GM12878 (cell line): ENCODE data around the gene TOR1B. TPM values are rescaled to one million over a fixed set of nuclear protein-coding genes. Genes with fewer than 3 reads are reported as not detected.
"Not testable (repeated sequence)": the region's sequence is repeated elsewhere in the genome, so short reads cannot be mapped to it uniquely, and the experiment has no call there.

Experiments used
- ATAC-seq: fragments of 200-7000 bp; cut with Tn5 transposase; 3 replicates; pipeline ENCODE4 v1.9.1; 2020; ENCODE audit warnings: mild to moderate bottlenecking, moderate library complexity
- BruUV-seq: library from RNA; stranded (reverse); fragments of 400-500 nt; replicated peaks from 2 replicates; lab custom pipeline; 2021; lab: Mats Ljungman, UMichigan
- CTCF ChIA-PET: fragments of 300-600 bp; sonication (Branson Sonifier 250); formaldehyde crosslinking; extraction: SDS; loops from one replicate; lab custom pipeline; 2021; ENCODE audit warnings: inconsistent platforms; lab: Yijun Ruan, JAX
- POLR2A ChIA-PET: fragments of 350-600 bp; formaldehyde crosslinking; extraction: SDS; loops from one replicate; lab custom pipeline; 2021; ENCODE audit warnings: inconsistent platforms; lab: Charles Lee
- RAD21 ChIA-PET: fragments of 300-600 bp; sonication (Branson Sonifier 250); formaldehyde crosslinking; loops from one replicate; lab custom pipeline; 2023; ENCODE audit warnings: antibody characterized with exemption; ENCODE audit not compliant: unreplicated experiment; lab: Charles Lee
- SMC1A ChIA-PET: fragments of 300-600 bp; sonication (Branson Sonifier 250); formaldehyde crosslinking; loops from one replicate; lab custom pipeline; 2023; ENCODE audit not compliant: unreplicated experiment, uncharacterized antibody; lab: Charles Lee
- DNase-seq: peaks from one replicate; pipeline ENCODE4 v3.0.0-alpha.2; 2011; ENCODE audit warnings: low read depth, low spot score
- FAIRE-seq: peaks from 3 replicates; lab custom pipeline; 2011; peaks lifted over from hg19 to GRCh38; lab: Jason Lieb, UNC
- H2AFZ ChIP-seq: 2 replicates; pipeline ENCODE4 v1.6.0; 2011; ENCODE audit warnings: low read depth, low read length, control low read depth; ENCODE audit not compliant: control insufficient read depth
- H3K27ac ChIP-seq: 2 replicates; pipeline ENCODE4 v1.5.1; 2011; ENCODE audit warnings: control low read depth; ENCODE audit not compliant: control insufficient read depth, insufficient read depth
- H3K27me3 ChIP-seq, 2 experiments: replicated peaks in 1 of 2; 2 replicates each; pipeline versions ENCODE4 v1.6.0 to v1.6.1; 2011; ENCODE audit warnings: low read length in 1 of 2; ENCODE audit not compliant: control insufficient read depth in 2 of 2, insufficient read depth in 2 of 2
- H3K36me3 ChIP-seq, 2 experiments: 2 replicates each; pipeline ENCODE4 v1.5.1; 2011; ENCODE audit warnings: low read length in 1 of 2; ENCODE audit not compliant: control insufficient read depth in 2 of 2, insufficient read depth in 2 of 2
- H3K4me1 ChIP-seq: 2 replicates; pipeline ENCODE4 v1.6.1; 2011; ENCODE audit warnings: mild to moderate bottlenecking, low read length, moderate library complexity, mixed read lengths; ENCODE audit not compliant: control insufficient read depth, insufficient read depth
- H3K4me2 ChIP-seq: 2 replicates; pipeline ENCODE4 v1.6.0; 2011; ENCODE audit warnings: control low read depth; ENCODE audit not compliant: control insufficient read depth, insufficient read depth
- H3K4me3 ChIP-seq: fragments of 200-600 bp; sonication (generic); 2 replicates; pipeline ENCODE4 v1.5.1; 2016
- H3K79me2 ChIP-seq: 2 replicates; pipeline ENCODE4 v1.6.0; 2011; ENCODE audit warnings: low read length; ENCODE audit not compliant: control insufficient read depth, insufficient read depth
- H3K9ac ChIP-seq: 2 replicates; pipeline ENCODE4 v1.8.0; 2011; ENCODE audit warnings: low read length, control low read depth, mixed read lengths; ENCODE audit not compliant: control insufficient read depth, insufficient read depth
- H3K9me3 ChIP-seq: replicated peaks from 3 replicates; pipeline ENCODE4 v1.5.1; 2011; ENCODE audit warnings: mild to moderate bottlenecking, low read length; ENCODE audit not compliant: control insufficient read depth, insufficient read depth
- H4K20me1 ChIP-seq: 2 replicates; pipeline ENCODE4 v1.6.0; 2011; ENCODE audit not compliant: control insufficient read depth, insufficient read depth
- DPF2 ChIP-seq: fragments of 450-650 bp; IDR thresholded peaks from 2 replicates; pipeline ENCODE4 v1.6.1; 2017; ENCODE audit warnings: mild to moderate bottlenecking
- EGR1 ChIP-seq, 2 experiments: IDR thresholded peaks; 1 replicate in 1 of 2; 2 replicates in 1 of 2; pipeline ENCODE4 v1.6.1; 2011 to 2012; ENCODE audit warnings: low read depth in 2 of 2, low read length in 2 of 2, borderline replicate concordance in 1 of 2, mild to moderate bottlenecking in 1 of 2, moderate library complexity in 1 of 2
- EP300 ChIP-seq, 2 experiments: fragments of 150-350 bp in 1 of 2; IDR thresholded peaks; 2 replicates each; pipeline ENCODE4 v1.6.1; 2011 to 2012; ENCODE audit warnings: low read depth in 2 of 2, low read length in 2 of 2, borderline replicate concordance in 1 of 2, improper control_type of control experiment in 1 of 2, inconsistent platforms in 1 of 2; ENCODE audit not compliant: control insufficient read depth in 1 of 2
- GATAD2B ChIP-seq: fragments of 450-650 bp; conservative IDR thresholded peaks from 2 replicates; pipeline ENCODE4 v1.6.1; 2017; ENCODE audit warnings: low read depth, mild to moderate bottlenecking, moderate library complexity
- KAT2A ChIP-seq: conservative IDR thresholded peaks from 2 replicates; pipeline ENCODE4 v1.6.1; 2011; ENCODE audit warnings: low read depth, low read length; ENCODE audit not compliant: control insufficient read depth
- NBN ChIP-seq: fragments of 450-650 bp; IDR thresholded peaks from 2 replicates; pipeline ENCODE4 v1.6.1; 2016
- TCF3 ChIP-seq: IDR thresholded peaks from 2 replicates; pipeline ENCODE4 v1.6.1; 2012; ENCODE audit warnings: low read depth, mild to moderate bottlenecking, low read length, borderline replicate concordance; ENCODE audit not compliant: insufficient read depth
- ZZZ3 ChIP-seq: IDR thresholded peaks from 2 replicates; pipeline ENCODE4 v1.6.1; 2011; ENCODE audit warnings: low read depth; ENCODE audit not compliant: control insufficient read depth, insufficient read length
- WGBS: methylation state at CpG from one replicate; pipeline ENCODE4 v1.1.6; 2016; ENCODE audit warnings: low lambda C conversion rate; ENCODE audit not compliant: insufficient replicate concordance, insufficient coverage; ENCODE audit errors: missing lambda C conversion rate; 5-methylcytosine and 5-hydroxymethylcytosine counted together
- in situ Hi-C: fragments of 300-500 bp; cut with MboI; formaldehyde crosslinking; loops from 9 replicates; pipeline ENCODE4 v1.14.3; 2018; ENCODE audit warnings: mixed read lengths
- intact Hi-C: fragments of 100-400 bp; cut with micrococcal nuclease; formaldehyde crosslinking; loops from one replicate; pipeline ENCODE4 v1.14.2; 2022; ENCODE audit not compliant: unreplicated experiment
- polyA plus RNA-seq, 11 experiments: library from polyadenylated mRNA; depleted of rRNA in 4 of 11; unstranded in 6 of 11; stranded (reverse) in 5 of 11; fragments of >200 nt; fragmentation: Nextera tagmentation in 4 of 11; fragmentation: Illumina TruSeq in 1 of 11; extraction: Ambion mirVana in 4 of 11; extraction: Trizol in 1 of 11; gene quantifications; 1 replicate in 1 of 11; 2 replicates in 10 of 11; pipeline versions ENCODE4 v1.2.1 to v1.2.3, GENCODE V29; 2011 to 2016; ENCODE audit warnings: inconsistent platforms in 2 of 11, missing spikeins in 2 of 11, low read depth in 1 of 11
- total RNA-seq, 4 experiments: library from RNA; depleted of rRNA in 3 of 4; stranded (reverse); fragments of >200 nt in 3 of 4; fragmentation: Illumina TruSeq in 1 of 4; extraction: Trizol in 1 of 4; gene quantifications; 2 replicates each; pipeline versions ENCODE4 v1.2.1 to v1.2.3, GENCODE V29; 2013 to 2021
- TF ChIP-seq, protein P1 (sequence below): IDR thresholded peaks from 2 replicates; pipeline ENCODE4 v1.6.1; 2012; ENCODE audit warnings: low read depth, low read length, improper control_type of control experiment
- TF ChIP-seq, protein P2 (sequence below): fragments of 450-650 bp; IDR thresholded peaks from 2 replicates; pipeline ENCODE4 v1.6.1; 2014; ENCODE audit warnings: mild to moderate bottlenecking
- TF ChIP-seq, protein P3 (sequence below): fragments of 450-650 bp; IDR thresholded peaks from 2 replicates; pipeline ENCODE4 v1.6.1; 2017; ENCODE audit warnings: mild to moderate bottlenecking, low read depth, inconsistent platforms; ENCODE audit not compliant: poor library complexity, severe bottlenecking

The TOR1B gene
- total and polyA plus RNA-seq, 10 of the 15 experiments (the other 5 are each of a cell fraction or from before 2014, with no cell fraction given) = 1.8 to 17.5 (median 9.9) TPM

DNA sequence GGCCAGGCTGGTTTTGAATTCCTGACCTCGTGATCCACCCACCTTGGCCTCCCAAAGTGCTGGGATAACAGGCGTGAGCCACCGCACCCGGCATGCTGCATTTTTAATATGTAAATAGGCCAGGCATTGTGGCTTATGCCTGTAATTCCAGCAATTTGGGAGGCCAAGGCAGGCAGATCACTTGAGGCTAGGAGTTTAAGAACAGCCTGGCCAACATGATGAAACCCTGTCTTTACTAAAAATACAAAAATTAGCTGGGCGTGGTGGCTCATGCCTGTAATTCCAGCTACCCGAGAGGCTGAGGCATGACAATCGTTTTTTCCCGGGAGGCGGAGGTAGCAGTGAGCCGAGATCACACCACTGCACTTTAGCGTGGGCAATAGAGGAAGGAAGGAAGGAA, 18.0 kb upstream of the TOR1B start:
- POLR2A ChIA-PET, H2AFZ ChIP-seq, H3K9ac ChIP-seq, H3K27ac ChIP-seq, FAIRE-seq, H3K4me1 ChIP-seq, H3K9me3 ChIP-seq, BruUV-seq, DNase-seq, H3K4me3 ChIP-seq, H3K36me3 ChIP-seq, H3K4me2 ChIP-seq, ATAC-seq, H3K27me3 ChIP-seq, H3K79me2 ChIP-seq, H4K20me1 ChIP-seq: not testable (repeated sequence)
- 28% methylated on average over 11 of the region's 11 CpGs for WGBS
- ChIA-PET SMC1A (interaction anchor here (1.2 to 1.3 kb wide), 2 partner anchors 39 to 47 kb away, joined by 3 to 10 read pairs; no protein-coding TSS in a partner anchor), CTCF (interaction anchor here (0.9 to 4.8 kb wide), 9 partner anchors 8 to 654 kb away, joined by 3 to 37 read pairs (median 9); partner anchors contain the start of gene ASB6), RAD21 (interaction anchor here (4.0 kb wide), 1 partner anchor 47 kb away, joined by 19 read pairs; no protein-coding TSS in a partner anchor)
- in situ Hi-C loops = loop anchor here (5.0 kb wide), 3 partner anchors 48 to 653 kb away; no protein-coding TSS in a partner anchor
- intact Hi-C loops = loop anchor here (1.0 to 5.0 kb wide), 2 partner anchors 143 to 648 kb away; partner anchors contain the start of gene ASB6

DNA sequence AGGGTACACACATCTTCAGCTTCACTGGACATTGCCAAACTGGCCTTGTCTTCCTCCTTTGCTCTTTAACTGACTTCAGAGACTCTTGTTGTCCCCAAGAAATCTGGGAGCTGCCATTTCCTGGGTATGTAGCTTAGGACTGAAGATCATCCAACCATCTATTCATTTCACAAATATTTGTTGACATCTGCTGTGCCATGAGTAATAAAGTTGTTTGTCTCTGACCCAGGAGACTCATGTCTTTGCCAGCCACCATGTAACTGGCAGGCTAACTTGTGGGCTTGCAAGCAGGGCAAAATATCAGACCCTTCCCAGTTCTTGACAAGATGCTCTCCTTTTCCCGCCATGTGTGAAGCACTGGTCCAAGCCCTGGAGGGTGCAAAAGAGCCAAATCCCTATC, 17.1 kb upstream of the TOR1B start:
- Histone ChIP-seq H3K27me3 (no peaks in the 10 kb centered on the region; a peak in 1 of 4 replicates), H3K4me1 (no peaks in the 10 kb centered on the region), H3K79me2 (no peaks in the 10 kb centered on the region), H2AFZ (no peak overlapping the region), H3K4me3 (no peak overlapping the region), H3K9me3 (no peaks in the 10 kb centered on the region; the same call in 2 of the 3 replicates), H3K27ac (no peak overlapping the region), H3K4me2 (no peak overlapping the region), H3K36me3 (no peaks in the 10 kb centered on the region), H3K9ac (no peak overlapping the region), H4K20me1 (no peaks in the 10 kb centered on the region)
- SMC1A ChIA-PET = interaction anchor here (2.7 kb wide), 1 partner anchor 48 kb away, joined by 8 read pairs; no protein-coding TSS in a partner anchor
- RAD21 ChIA-PET = interaction anchor here (1.0 to 1.1 kb wide), 2 partner anchors 48 to 56 kb away, joined by 3 to 4 read pairs; no protein-coding TSS in a partner anchor
- POLR2A ChIA-PET = interaction anchor here (0.6 kb wide), 1 partner anchor 40 kb away, joined by 3 read pairs; no protein-coding TSS in a partner anchor
- 25% methylated on average over 1 of the region's 1 CpG for WGBS
- CTCF ChIA-PET = interaction anchor here (0.6 to 3.3 kb wide), 4 partner anchors 48 to 143 kb away, joined by 3 to 23 read pairs (median 9); partner anchors contain the start of gene ASB6
- in situ Hi-C loops = no loop called here
- FAIRE-seq (no peak), ATAC-seq (no peak), DNase-seq (no peak)
- BruUV-seq = no TSS peak
- intact Hi-C loops = no loop called here
- TF ChIP-seq, protein P1, sequence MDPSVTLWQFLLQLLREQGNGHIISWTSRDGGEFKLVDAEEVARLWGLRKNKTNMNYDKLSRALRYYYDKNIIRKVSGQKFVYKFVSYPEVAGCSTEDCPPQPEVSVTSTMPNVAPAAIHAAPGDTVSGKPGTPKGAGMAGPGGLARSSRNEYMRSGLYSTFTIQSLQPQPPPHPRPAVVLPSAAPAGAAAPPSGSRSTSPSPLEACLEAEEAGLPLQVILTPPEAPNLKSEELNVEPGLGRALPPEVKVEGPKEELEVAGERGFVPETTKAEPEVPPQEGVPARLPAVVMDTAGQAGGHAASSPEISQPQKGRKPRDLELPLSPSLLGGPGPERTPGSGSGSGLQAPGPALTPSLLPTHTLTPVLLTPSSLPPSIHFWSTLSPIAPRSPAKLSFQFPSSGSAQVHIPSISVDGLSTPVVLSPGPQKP = no peak
- TF ChIP-seq, protein P2, sequence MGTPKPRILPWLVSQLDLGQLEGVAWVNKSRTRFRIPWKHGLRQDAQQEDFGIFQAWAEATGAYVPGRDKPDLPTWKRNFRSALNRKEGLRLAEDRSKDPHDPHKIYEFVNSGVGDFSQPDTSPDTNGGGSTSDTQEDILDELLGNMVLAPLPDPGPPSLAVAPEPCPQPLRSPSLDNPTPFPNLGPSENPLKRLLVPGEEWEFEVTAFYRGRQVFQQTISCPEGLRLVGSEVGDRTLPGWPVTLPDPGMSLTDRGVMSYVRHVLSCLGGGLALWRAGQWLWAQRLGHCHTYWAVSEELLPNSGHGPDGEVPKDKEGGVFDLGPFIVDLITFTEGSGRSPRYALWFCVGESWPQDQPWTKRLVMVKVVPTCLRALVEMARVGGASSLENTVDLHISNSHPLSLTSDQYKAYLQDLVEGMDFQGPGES = no peak
- TF ChIP-seq NBN = no peak
- no peak for TF ChIP-seq EGR1 (IDR thresholded peaks at IDR 0.05; ENCODE audit: borderline replicate concordance in 1 of 2, low read depth in 2 of 2, low read length in 2 of 2)
- no peak for TF ChIP-seq ZZZ3
- TF ChIP-seq EP300 (IDR thresholded peaks at IDR 0.05; ENCODE audit: borderline replicate concordance in 1 of 2, control insufficient read depth in 1 of 2, low read depth in 2 of 2, low read length in 2 of 2) = no peak
- TF ChIP-seq, protein P3, sequence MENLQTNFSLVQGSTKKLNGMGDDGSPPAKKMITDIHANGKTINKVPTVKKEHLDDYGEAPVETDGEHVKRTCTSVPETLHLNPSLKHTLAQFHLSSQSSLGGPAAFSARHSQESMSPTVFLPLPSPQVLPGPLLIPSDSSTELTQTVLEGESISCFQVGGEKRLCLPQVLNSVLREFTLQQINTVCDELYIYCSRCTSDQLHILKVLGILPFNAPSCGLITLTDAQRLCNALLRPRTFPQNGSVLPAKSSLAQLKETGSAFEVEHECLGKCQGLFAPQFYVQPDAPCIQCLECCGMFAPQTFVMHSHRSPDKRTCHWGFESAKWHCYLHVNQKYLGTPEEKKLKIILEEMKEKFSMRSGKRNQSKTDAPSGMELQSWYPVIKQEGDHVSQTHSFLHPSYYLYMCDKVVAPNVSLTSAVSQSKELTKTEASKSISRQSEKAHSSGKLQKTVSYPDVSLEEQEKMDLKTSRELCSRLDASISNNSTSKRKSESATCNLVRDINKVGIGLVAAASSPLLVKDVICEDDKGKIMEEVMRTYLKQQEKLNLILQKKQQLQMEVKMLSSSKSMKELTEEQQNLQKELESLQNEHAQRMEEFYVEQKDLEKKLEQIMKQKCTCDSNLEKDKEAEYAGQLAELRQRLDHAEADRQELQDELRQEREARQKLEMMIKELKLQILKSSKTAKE = no peak
- no peak for TF ChIP-seq KAT2A
- no peak for TF ChIP-seq GATAD2B
- TF ChIP-seq TCF3 = no peak
- TF ChIP-seq DPF2 = no peak
